GM23338 (cell line): ENCODE data around the gene IL9.

Experiments
- ETS1 ChIP-seq: IDR thresholded peaks from 2 replicates; pipeline ENCODE4 v1.6.1; 2016; ENCODE audit warnings: antibody characterized with exemption
- REST ChIP-seq: IDR thresholded peaks from one replicate; pipeline ENCODE4 v1.6.1; 2018; ENCODE audit warnings: antibody characterized with exemption; ENCODE audit not compliant: unreplicated experiment
- TF ChIP-seq, protein P1 (sequence below), 2 experiments: fragments of 200-600 bp in 1 of 2; sonication (generic) in 1 of 2; conservative IDR thresholded peaks; 2 replicates each; pipeline versions ENCODE4 v1.5.1 to v1.6.1; 2016 to 2017; ENCODE audit warnings: antibody characterized with exemption in 2 of 2, low read depth in 2 of 2, mild to moderate bottlenecking in 2 of 2, moderate library complexity in 1 of 2

DNA sequence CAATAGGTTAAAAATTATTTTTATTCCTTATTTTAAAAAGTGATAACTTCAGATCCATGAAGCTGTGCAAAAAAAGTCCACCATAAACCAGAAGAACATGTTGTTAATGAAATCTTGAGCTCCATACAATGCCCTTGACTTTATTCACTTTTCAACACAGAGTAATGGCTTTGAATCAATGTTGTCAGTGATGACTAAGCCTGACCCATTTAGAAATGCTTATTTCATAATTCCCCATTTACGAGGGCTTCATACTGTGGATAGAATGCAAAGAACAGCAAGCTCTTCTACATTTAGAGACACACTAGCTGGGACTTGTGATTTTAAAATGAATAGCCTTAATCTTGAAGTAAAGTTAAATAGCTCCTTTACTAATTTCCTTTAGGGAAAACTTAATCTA, 25.7 kb upstream of the IL9 start:
- TF ChIP-seq, protein P1, sequence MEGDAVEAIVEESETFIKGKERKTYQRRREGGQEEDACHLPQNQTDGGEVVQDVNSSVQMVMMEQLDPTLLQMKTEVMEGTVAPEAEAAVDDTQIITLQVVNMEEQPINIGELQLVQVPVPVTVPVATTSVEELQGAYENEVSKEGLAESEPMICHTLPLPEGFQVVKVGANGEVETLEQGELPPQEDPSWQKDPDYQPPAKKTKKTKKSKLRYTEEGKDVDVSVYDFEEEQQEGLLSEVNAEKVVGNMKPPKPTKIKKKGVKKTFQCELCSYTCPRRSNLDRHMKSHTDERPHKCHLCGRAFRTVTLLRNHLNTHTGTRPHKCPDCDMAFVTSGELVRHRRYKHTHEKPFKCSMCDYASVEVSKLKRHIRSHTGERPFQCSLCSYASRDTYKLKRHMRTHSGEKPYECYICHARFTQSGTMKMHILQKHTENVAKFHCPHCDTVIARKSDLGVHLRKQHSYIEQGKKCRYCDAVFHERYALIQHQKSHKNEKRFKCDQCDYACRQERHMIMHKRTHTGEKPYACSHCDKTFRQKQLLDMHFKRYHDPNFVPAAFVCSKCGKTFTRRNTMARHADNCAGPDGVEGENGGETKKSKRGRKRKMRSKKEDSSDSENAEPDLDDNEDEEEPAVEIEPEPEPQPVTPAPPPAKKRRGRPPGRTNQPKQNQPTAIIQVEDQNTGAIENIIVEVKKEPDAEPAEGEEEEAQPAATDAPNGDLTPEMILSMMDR (conservative IDR thresholded peaks at IDR 0.05; ENCODE audit: low read depth in 2 of 2) = no peak
- TF ChIP-seq ETS1 (no peak), REST (no peak)
